Liver (tissue), 3 donors: Measurements from ENCODE around the gene TTC9C.

Source experiments
- EGR1 ChIP-seq, 2 donors: IDR thresholded peaks; 2 replicates each; pipeline ENCODE4 v1.6.1; 2016 to 2018; ENCODE audit warnings: antibody characterized with exemption in 2 of 2, low read depth in 2 of 2
- NR2F2 ChIP-seq: IDR thresholded peaks from 2 replicates; pipeline ENCODE4 v1.6.1; 2016; ENCODE audit warnings: antibody characterized with exemption
- SP1 ChIP-seq: IDR thresholded peaks from 2 replicates; pipeline ENCODE4 v1.6.1; 2018; ENCODE audit warnings: antibody characterized with exemption, mild to moderate bottlenecking
- TF ChIP-seq, protein P1 (sequence below): fragments of 150-350 bp; IDR thresholded peaks from 2 replicates; pipeline ENCODE4 v1.5.1; 2017; ENCODE audit warnings: improper control_type of control experiment, low read depth, low read length; ENCODE audit not compliant: missing input control
- TF ChIP-seq, protein P2 (sequence below): IDR thresholded peaks from 2 replicates; pipeline ENCODE4 v1.6.1; 2016; ENCODE audit warnings: antibody characterized with exemption
- TF ChIP-seq, protein P3 (sequence below): IDR thresholded peaks from 2 replicates; pipeline ENCODE4 v1.6.1; 2016; ENCODE audit warnings: antibody characterized with exemption
- TF ChIP-seq, protein P4 (sequence below): IDR thresholded peaks from 2 replicates; pipeline ENCODE4 v1.6.1; 2016; ENCODE audit warnings: antibody characterized with exemption, mild to moderate bottlenecking
- donor health status: healthy.
- donor health status: healthy.

DNA sequence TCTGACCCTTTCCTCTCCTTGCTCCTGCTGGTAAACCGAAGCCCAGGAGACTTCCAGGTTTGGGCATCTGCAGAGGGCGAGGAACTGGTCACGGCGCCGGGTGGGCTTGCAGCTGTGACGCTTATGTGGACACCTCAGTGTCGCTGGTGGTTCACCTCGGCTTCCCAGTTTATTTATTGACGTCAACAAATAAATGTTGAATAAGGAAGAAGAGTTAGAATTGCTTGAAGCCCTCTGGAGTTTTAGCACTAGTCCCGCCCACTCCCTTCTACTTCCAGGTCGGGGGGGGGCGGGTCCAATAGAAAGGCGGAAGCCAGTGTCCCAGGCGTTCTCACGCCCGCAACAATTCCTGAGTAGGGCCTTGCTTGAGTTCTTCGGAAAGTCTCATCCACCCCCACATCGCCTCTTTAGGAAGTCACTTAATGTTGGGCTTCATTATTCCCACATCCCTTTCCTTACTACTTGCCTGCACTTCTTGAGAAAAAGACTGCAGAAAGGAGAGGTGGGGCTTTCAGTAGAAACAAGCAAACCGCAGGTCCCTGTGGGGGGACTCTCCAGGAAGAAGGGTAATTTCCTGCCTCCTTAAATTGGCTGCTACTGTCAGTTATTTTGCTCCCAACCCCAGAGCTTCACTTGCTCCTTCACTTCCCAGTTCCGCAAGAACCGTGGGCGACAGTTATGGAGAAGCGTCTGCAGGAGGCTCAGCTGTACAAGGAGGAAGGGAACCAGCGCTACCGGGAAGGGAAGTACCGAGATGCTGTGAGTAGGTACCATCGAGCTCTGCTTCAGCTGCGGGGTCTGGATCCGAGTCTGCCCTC is at the start of gene TTC9C:
- TF ChIP-seq, protein P1, sequence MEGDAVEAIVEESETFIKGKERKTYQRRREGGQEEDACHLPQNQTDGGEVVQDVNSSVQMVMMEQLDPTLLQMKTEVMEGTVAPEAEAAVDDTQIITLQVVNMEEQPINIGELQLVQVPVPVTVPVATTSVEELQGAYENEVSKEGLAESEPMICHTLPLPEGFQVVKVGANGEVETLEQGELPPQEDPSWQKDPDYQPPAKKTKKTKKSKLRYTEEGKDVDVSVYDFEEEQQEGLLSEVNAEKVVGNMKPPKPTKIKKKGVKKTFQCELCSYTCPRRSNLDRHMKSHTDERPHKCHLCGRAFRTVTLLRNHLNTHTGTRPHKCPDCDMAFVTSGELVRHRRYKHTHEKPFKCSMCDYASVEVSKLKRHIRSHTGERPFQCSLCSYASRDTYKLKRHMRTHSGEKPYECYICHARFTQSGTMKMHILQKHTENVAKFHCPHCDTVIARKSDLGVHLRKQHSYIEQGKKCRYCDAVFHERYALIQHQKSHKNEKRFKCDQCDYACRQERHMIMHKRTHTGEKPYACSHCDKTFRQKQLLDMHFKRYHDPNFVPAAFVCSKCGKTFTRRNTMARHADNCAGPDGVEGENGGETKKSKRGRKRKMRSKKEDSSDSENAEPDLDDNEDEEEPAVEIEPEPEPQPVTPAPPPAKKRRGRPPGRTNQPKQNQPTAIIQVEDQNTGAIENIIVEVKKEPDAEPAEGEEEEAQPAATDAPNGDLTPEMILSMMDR: no peak
- TF ChIP-seq, protein P2, sequence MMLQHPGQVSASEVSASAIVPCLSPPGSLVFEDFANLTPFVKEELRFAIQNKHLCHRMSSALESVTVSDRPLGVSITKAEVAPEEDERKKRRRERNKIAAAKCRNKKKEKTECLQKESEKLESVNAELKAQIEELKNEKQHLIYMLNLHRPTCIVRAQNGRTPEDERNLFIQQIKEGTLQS: no peak
- no peak for TF ChIP-seq SP1
- TF ChIP-seq, protein P3, sequence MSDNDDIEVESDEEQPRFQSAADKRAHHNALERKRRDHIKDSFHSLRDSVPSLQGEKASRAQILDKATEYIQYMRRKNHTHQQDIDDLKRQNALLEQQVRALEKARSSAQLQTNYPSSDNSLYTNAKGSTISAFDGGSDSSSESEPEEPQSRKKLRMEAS: no peak
- peak in 1 of 2 donors; percentile 10 for TF ChIP-seq EGR1 (IDR thresholded peaks at IDR 0.05; ENCODE audit: low read depth in 2 of 2)
- TF ChIP-seq NR2F2: no peak
- TF ChIP-seq, protein P4, sequence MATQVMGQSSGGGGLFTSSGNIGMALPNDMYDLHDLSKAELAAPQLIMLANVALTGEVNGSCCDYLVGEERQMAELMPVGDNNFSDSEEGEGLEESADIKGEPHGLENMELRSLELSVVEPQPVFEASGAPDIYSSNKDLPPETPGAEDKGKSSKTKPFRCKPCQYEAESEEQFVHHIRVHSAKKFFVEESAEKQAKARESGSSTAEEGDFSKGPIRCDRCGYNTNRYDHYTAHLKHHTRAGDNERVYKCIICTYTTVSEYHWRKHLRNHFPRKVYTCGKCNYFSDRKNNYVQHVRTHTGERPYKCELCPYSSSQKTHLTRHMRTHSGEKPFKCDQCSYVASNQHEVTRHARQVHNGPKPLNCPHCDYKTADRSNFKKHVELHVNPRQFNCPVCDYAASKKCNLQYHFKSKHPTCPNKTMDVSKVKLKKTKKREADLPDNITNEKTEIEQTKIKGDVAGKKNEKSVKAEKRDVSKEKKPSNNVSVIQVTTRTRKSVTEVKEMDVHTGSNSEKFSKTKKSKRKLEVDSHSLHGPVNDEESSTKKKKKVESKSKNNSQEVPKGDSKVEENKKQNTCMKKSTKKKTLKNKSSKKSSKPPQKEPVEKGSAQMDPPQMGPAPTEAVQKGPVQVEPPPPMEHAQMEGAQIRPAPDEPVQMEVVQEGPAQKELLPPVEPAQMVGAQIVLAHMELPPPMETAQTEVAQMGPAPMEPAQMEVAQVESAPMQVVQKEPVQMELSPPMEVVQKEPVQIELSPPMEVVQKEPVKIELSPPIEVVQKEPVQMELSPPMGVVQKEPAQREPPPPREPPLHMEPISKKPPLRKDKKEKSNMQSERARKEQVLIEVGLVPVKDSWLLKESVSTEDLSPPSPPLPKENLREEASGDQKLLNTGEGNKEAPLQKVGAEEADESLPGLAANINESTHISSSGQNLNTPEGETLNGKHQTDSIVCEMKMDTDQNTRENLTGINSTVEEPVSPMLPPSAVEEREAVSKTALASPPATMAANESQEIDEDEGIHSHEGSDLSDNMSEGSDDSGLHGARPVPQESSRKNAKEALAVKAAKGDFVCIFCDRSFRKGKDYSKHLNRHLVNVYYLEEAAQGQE: no peak
